Vagina (tissue), 2 donors: Measurements from ENCODE around the gene DUSP22. TPM values are rescaled to one million over a fixed set of nuclear protein-coding genes. Genes with fewer than 3 reads are reported as not detected.

Experiments used
- DNase-seq, 2 donors: peaks; one replicate each; pipeline ENCODE4 v3.0.0-alpha.2; 2017; ENCODE audit errors: extremely low spot score in 2 of 2
- H3K27ac ChIP-seq: fragments of 200-600 bp; sonication (generic); one replicate; pipeline ENCODE4 v1.5.1; 2019
- H3K27me3 ChIP-seq: fragments of 200-600 bp; sonication (generic); one replicate; pipeline ENCODE4 v1.5.1; 2019
- H3K36me3 ChIP-seq, 2 donors: fragments of 200-600 bp; sonication (generic); one replicate each; pipeline ENCODE4 v1.5.1; 2017 to 2019
- H3K4me1 ChIP-seq: fragments of 200-600 bp; sonication (generic); one replicate; pipeline ENCODE4 v1.5.1; 2019
- H3K4me3 ChIP-seq, 2 donors: fragments of 200-600 bp; sonication (generic); 1 replicate in 1 of 2; 2 replicates in 1 of 2; pipeline ENCODE4 v1.5.1; 2016 to 2019
- H3K9me3 ChIP-seq: fragments of 200-600 bp; sonication (generic); one replicate; pipeline ENCODE4 v1.5.1; 2019
- CTCF ChIP-seq, 3 experiments: fragments of 450-650 bp in 2 of 3; fragments of 200-600 bp in 1 of 3; sonication (generic) in 1 of 3; IDR thresholded peaks; one replicate each; pipeline ENCODE4 v1.5.1; 2017 to 2019; ENCODE audit warnings: antibody characterized with exemption in 3 of 3, mild to moderate bottlenecking in 2 of 3, moderate library complexity in 2 of 3
- POLR2A ChIP-seq, 2 donors: fragments of 450-650 bp; IDR thresholded peaks; one replicate each; pipeline ENCODE4 v1.6.1; 2017; ENCODE audit warnings: antibody characterized with exemption in 2 of 2, mild to moderate bottlenecking in 2 of 2, moderate library complexity in 2 of 2
- POLR2AphosphoS5 ChIP-seq, 2 donors: sonication (generic); formaldehyde crosslinking; IDR thresholded peaks; one replicate each; pipeline ENCODE4 v1.9.0; 2017; ENCODE audit warnings: antibody characterized with exemption in 2 of 2, mild to moderate bottlenecking in 2 of 2, low read depth in 1 of 2; ENCODE audit not compliant: insufficient read depth in 1 of 2
- intact Hi-C: fragments of 100-400 bp; cut with DNase I; formaldehyde crosslinking; loops from one replicate; pipeline ENCODE4 v1.15.1; 2023
- total RNA-seq: library from RNA; depleted of rRNA; stranded (reverse); fragments of >200 nt; gene quantifications from one replicate; pipeline ENCODE4 v1.2.3, GENCODE V29; 2016

The DUSP22 gene
- total RNA-seq, 1 donor from 2014 or later, result 57.5 TPM

DNA sequence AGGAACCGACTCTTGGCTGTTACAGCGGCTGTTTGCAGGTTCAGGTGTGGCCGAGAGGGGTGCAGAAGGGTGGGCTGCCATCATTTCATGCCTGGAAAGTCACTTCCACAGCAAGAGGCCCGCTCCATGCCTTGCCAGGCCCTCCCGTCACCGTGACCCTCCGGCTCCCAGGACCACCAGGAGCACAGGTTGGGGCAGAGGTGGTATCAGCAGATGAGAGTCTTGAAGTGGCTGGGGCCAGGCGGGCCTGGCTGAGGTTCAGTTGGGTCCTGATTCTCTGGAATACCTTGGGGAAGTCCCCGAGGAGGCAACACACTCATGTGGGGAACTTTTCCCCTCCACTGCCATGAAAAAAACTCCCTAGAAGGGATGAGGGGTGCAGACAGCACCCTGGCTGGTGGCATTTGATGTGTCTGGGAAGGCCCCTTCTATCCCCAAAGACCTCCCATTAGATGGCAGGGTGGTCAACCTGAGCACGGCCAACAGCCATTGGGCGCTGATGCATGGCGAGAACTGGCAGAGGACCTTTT lies 65.0 kb downstream of the DUSP22 start:
- no peak overlapping the region for H3K4me3 ChIP-seq
- H3K36me3 ChIP-seq, result no peaks in the 10 kb centered on the region
- no peaks in the 10 kb centered on the region for H3K9me3 ChIP-seq
- intact Hi-C loops, result no loop called here
- no peaks in the 10 kb centered on the region for H3K27me3 ChIP-seq
- H3K27ac ChIP-seq, result no peak overlapping the region
- H3K4me1 ChIP-seq, result no peaks in the 10 kb centered on the region
- no peak for DNase-seq
- TF ChIP-seq POLR2A (IDR thresholded peaks at IDR 0.05) (no peak), CTCF (IDR thresholded peaks at IDR 0.05) (no peak), POLR2AphosphoS5 (IDR thresholded peaks at IDR 0.05; ENCODE audit: insufficient read depth in 1 of 2, low read depth in 1 of 2) (no peak)

DNA sequence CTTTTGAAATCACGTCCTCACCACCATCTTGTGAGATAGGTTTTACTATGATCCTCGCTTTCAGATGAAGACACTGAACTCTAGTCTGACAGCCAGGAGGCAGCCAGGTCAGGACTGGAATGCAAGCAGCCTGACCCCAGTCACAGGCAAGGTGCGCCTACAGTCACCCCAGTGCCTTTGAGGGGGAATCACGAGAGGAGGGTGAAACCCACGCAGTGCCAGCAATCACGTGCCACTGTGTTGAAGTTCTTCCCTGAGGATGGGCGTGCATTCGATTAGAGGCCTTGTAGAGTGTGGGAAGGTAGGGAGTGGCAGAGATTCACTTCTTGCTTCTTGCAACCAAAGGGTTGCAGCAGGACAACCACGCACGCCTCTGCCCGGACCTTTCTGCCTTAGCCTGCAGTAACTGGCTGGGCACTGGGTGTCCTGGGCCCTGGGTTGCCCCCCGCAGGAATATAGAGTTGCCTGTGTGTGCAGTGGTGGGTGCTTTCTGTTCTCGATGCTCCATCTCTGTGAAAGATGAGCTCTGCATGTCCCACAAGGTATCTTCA lies 65.6 kb downstream of the DUSP22 start:
- TF ChIP-seq POLR2A (IDR thresholded peaks at IDR 0.05) (no peak), CTCF (IDR thresholded peaks at IDR 0.05) (no peak), POLR2AphosphoS5 (IDR thresholded peaks at IDR 0.05; ENCODE audit: insufficient read depth in 1 of 2, low read depth in 1 of 2) (no peak)
- H3K36me3 ChIP-seq, result no peaks in the 10 kb centered on the region
- H3K27ac ChIP-seq, result no peak overlapping the region
- no peaks in the 10 kb centered on the region for H3K27me3 ChIP-seq
- intact Hi-C loops, result no loop called here
- H3K4me3 ChIP-seq, result no peak overlapping the region
- H3K4me1 ChIP-seq, result no peaks in the 10 kb centered on the region
- no peak for DNase-seq
- no peaks in the 10 kb centered on the region for H3K9me3 ChIP-seq

DNA sequence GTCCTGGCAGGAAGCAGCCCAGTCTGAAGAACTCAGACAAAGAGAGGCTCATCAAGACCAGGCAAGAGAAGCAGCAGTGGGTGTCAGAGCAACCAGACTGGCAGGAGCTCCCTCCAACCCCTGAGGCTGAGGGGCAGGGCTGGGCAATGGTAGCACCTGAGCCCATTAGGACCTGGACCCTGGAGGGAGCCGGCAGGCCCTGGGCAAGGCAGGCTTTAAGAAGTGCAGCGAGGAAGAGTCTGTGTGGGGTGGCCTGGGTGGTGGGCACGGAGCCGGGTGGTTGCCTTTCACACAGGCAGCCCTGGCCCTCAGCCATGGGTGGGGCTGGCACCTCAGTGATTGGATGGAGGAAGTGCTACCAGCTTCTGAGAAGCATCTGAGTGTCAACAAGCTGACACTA lies 66.1 kb downstream of the DUSP22 start:
- Histone ChIP-seq H3K27me3 (no peaks in the 10 kb centered on the region), H3K27ac (no peak overlapping the region), H3K36me3 (no peaks in the 10 kb centered on the region), H3K9me3 (no peaks in the 10 kb centered on the region), H3K4me1 (no peaks in the 10 kb centered on the region), H3K4me3 (no peak overlapping the region)
- intact Hi-C loops, result no loop called here
- TF ChIP-seq CTCF (IDR thresholded peaks at IDR 0.05), result no peak
- no peak for TF ChIP-seq POLR2AphosphoS5 (IDR thresholded peaks at IDR 0.05; ENCODE audit: insufficient read depth in 1 of 2, low read depth in 1 of 2)
- no peak for TF ChIP-seq POLR2A (IDR thresholded peaks at IDR 0.05)
- DNase-seq, result no peak

- Histone ChIP-seq H3K27ac (no peak overlapping the region), H3K9me3 (no peaks in the 10 kb centered on the region), H3K4me1 (no peaks in the 10 kb centered on the region), H3K27me3 (no peaks in the 10 kb centered on the region), H3K4me3 (no peak overlapping the region), H3K36me3 (no peaks in the 10 kb centered on the region)
- intact Hi-C loops, result no loop called here
- TF ChIP-seq POLR2A (IDR thresholded peaks at IDR 0.05) (no peak), POLR2AphosphoS5 (IDR thresholded peaks at IDR 0.05; ENCODE audit: insufficient read depth in 1 of 2, low read depth in 1 of 2) (no peak), CTCF (IDR thresholded peaks at IDR 0.05) (no peak)
- DNase-seq, result no peak
These were observed 66.6 kb downstream of the DUSP22 start for GRCh38 chr6:358847-359246.

DNA sequence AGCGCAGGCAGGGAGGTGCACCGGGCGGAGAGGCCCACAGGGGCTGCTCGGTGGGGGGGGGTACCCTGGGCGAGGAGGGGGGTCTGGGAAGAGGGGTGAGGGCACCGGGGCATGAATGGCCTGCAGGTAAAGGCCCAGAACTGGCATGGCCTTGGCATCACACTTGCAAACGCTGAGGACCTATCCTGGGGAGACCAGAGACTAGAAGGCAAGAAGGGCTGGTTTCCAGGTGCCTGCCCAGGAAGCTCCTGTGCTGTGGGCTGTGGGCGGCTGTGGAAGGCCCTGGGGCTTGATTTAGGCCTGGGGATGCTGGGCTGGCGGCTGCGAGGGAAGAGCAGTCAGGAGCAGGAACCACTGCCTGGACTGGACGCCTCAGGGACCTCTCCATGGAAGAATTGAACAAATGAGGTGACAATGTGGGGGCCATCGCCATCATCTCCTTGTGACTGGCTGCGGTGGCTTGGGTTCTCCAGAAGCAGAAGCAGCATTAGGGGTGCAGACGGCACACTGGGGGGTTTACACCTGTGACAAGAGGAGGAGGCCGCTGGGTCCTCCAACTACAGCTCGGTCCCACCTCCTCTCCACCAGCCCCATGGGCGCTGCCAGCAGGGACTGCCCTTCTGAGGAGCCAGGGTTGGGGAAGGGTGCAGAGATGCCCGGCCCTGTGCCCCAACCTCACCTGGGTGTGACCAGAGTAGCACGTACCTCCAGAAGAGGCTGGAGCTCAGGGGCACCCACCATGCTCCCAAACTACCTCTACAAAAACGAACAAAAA lies 67.2 kb downstream of the DUSP22 start:
- DNase-seq, result no peak
- H3K27ac ChIP-seq, result no peak overlapping the region
- H3K4me3 ChIP-seq, result no peak overlapping the region
- no peak for TF ChIP-seq POLR2AphosphoS5 (IDR thresholded peaks at IDR 0.05; ENCODE audit: insufficient read depth in 1 of 2, low read depth in 1 of 2)
- TF ChIP-seq CTCF (IDR thresholded peaks at IDR 0.05), result no peak
- no peak for TF ChIP-seq POLR2A (IDR thresholded peaks at IDR 0.05)
- H3K9me3 ChIP-seq, result no peaks in the 10 kb centered on the region
- no peaks in the 10 kb centered on the region for H3K27me3 ChIP-seq
- H3K36me3 ChIP-seq, result no peaks in the 10 kb centered on the region
- intact Hi-C loops, result no loop called here
- no peaks in the 10 kb centered on the region for H3K4me1 ChIP-seq
